Liver (tissue), 3 donors: Measurements from ENCODE around the gene AFP.

Experiments used
- ATF3 ChIP-seq: IDR thresholded peaks from 2 replicates; pipeline ENCODE4 v1.6.1; 2016; ENCODE audit warnings: antibody characterized with exemption
- CTCF ChIP-seq: fragments of 150-350 bp; IDR thresholded peaks from 2 replicates; pipeline ENCODE4 v1.5.1; 2017; ENCODE audit warnings: improper control_type of control experiment, low read depth, low read length; ENCODE audit not compliant: missing input control
- FOXA1 ChIP-seq: IDR thresholded peaks from 2 replicates; pipeline ENCODE4 v1.6.1; 2016; ENCODE audit warnings: antibody characterized with exemption
- GABPA ChIP-seq, 2 donors: IDR thresholded peaks in 1 of 2; conservative IDR thresholded peaks in 1 of 2; 2 replicates each; pipeline ENCODE4 v1.6.1; 2016; ENCODE audit warnings: antibody characterized with exemption in 2 of 2, mild to moderate bottlenecking in 1 of 2, moderate library complexity in 1 of 2
- RAD21 ChIP-seq, 2 donors: IDR thresholded peaks; 2 replicates each; pipeline ENCODE4 v1.6.1; 2016; ENCODE audit warnings: antibody characterized with exemption in 2 of 2, mild to moderate bottlenecking in 2 of 2
- REST ChIP-seq: IDR thresholded peaks from 2 replicates; pipeline ENCODE4 v1.6.1; 2016; ENCODE audit warnings: antibody characterized with exemption, mild to moderate bottlenecking
- TAF1 ChIP-seq: conservative IDR thresholded peaks from 2 replicates; pipeline ENCODE4 v1.6.1; 2016; ENCODE audit warnings: antibody characterized with exemption, mild to moderate bottlenecking
- ZBTB33 ChIP-seq: IDR thresholded peaks from 2 replicates; pipeline ENCODE4 v1.6.1; 2016; ENCODE audit warnings: antibody characterized with exemption
- donor health status: healthy.
- donor health status: healthy.

- no peak for TF ChIP-seq CTCF
- TF ChIP-seq GABPA (IDR thresholded peaks at IDR 0.05 in 1 of 2, conservative IDR thresholded peaks at IDR 0.05 in 1 of 2) = no peak
- TF ChIP-seq ZBTB33 = no peak
- TF ChIP-seq REST = no peak
- TF ChIP-seq FOXA1 = no peak
- no peak for TF ChIP-seq TAF1
- no peak for TF ChIP-seq ATF3
- no peak for TF ChIP-seq RAD21 (IDR thresholded peaks at IDR 0.05)
Measured at GRCh38 chr4:73439445-73439844, 3.4 kb downstream of the AFP start.
